Stimulated activated naive B cell treated with anti-CD40 and anti-IgM and Interleukin-4, amounts not matched to agents 10 μg/mL and 1 μg/mL and 100 μg/mL, for 72 hours (primary cell): ENCODE data around the gene UBASH3B.
"Not testable (repeated sequence)": the region's sequence is repeated elsewhere in the genome, so short reads cannot be mapped to it uniquely, and the experiment has no call there.

Source experiments
- ATAC-seq, 2 donors: fragments of 150-1000 bp; cut with Tn5 transposase; replicated peaks; 2 replicates each; pipeline ENCODE4 v1.10.0; 2021; ENCODE audit warnings: moderate library complexity in 1 of 2
- DNase-seq: peaks from one replicate; pipeline ENCODE4 v3.0.0; 2021
- H3K27ac Mint-ChIP-seq: one replicate; pipeline ENCODE4 v1.8.0; 2022; ENCODE audit warnings: mild to moderate bottlenecking, mixed read lengths
- H3K27me3 Mint-ChIP-seq, 2 donors: one replicate each; pipeline ENCODE4 v1.8.0; 2022; ENCODE audit warnings: mixed read lengths in 2 of 2
- H3K36me3 Mint-ChIP-seq, 2 donors: one replicate each; pipeline ENCODE4 v1.8.0; 2022; ENCODE audit warnings: mixed read lengths in 2 of 2, mild to moderate bottlenecking in 1 of 2
- H3K4me1 Mint-ChIP-seq, 2 donors: one replicate each; pipeline ENCODE4 v1.8.0; 2022; ENCODE audit warnings: mixed read lengths in 2 of 2, mild to moderate bottlenecking in 1 of 2
- H3K4me3 Mint-ChIP-seq, 2 donors: one replicate each; pipeline ENCODE4 v1.8.0; 2022; ENCODE audit warnings: mild to moderate bottlenecking in 2 of 2, mixed read lengths in 2 of 2, moderate library complexity in 1 of 2
- H3K9me3 Mint-ChIP-seq, 2 donors: one replicate each; pipeline ENCODE4 v1.8.0; 2022; ENCODE audit warnings: mixed read lengths in 2 of 2, mild to moderate bottlenecking in 1 of 2

Gene UBASH3B, protein sequence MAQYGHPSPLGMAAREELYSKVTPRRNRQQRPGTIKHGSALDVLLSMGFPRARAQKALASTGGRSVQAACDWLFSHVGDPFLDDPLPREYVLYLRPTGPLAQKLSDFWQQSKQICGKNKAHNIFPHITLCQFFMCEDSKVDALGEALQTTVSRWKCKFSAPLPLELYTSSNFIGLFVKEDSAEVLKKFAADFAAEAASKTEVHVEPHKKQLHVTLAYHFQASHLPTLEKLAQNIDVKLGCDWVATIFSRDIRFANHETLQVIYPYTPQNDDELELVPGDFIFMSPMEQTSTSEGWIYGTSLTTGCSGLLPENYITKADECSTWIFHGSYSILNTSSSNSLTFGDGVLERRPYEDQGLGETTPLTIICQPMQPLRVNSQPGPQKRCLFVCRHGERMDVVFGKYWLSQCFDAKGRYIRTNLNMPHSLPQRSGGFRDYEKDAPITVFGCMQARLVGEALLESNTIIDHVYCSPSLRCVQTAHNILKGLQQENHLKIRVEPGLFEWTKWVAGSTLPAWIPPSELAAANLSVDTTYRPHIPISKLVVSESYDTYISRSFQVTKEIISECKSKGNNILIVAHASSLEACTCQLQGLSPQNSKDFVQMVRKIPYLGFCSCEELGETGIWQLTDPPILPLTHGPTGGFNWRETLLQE

GRCh38 chr11:122655527-122656072 is at the start of gene UBASH3B:
UBASH3B (plus strand) TSS chr11:122655722; CDS start chr11:122656050, 328 bp downstream.
- ATAC-seq, result peak; percentile 74 to 77
- peak within 1 kb of the TSS; percentile 94 to 98 for H3K4me3 Mint-ChIP-seq
- H3K27me3 Mint-ChIP-seq, result peaks cover 6 to 17% of the 10 kb centered on the region in 2 donors
- DNase-seq, result peak; percentile 63
- peak within 1 kb of the TSS; percentile 93 for H3K27ac Mint-ChIP-seq
- H3K9me3 Mint-ChIP-seq, result no peaks in the 10 kb centered on the region
- H3K4me1 Mint-ChIP-seq, result peaks cover 20 to 42% of the 10 kb centered on the region in 2 donors
- H3K36me3 Mint-ChIP-seq, result peaks cover 9 to 19% of the 10 kb centered on the region in 2 donors

GRCh38 chr11:122607162-122607561 is 48.4 kb upstream of the UBASH3B start:
- H3K27me3 Mint-ChIP-seq, ATAC-seq, DNase-seq, H3K4me3 Mint-ChIP-seq, H3K27ac Mint-ChIP-seq, H3K4me1 Mint-ChIP-seq, H3K36me3 Mint-ChIP-seq, H3K9me3 Mint-ChIP-seq: not testable (repeated sequence)

DNA sequence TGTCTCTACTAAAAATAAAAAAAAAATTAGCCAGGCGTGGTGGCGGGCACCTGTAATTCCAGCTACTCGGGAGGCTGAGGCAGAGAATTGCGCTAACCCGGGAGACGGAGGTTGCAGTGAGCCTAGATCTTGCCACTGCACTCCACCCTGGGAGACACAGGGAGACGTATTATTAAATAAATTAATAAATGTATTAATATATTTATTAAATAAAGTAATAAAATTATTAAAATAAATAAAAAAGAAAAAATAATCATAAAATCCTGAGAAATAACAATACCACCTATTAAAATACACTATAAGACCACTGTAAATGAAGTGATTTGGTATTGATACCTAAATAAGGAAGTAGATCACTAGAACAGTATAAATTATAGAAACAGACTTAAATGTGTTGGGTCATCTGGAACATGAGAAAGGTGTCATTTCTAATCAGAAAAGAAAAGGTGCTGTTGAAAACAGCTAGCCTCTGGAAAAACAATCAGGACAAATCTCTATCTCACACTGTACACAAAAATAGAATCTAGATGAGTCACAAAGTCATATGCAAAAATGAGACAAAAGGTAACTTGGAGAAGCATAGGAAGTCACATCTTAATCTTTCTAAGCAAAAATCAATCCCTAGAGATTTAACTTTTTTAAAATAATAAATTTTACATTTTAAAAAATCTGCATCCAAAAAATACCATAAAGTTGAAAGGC is 43.2 kb upstream of the UBASH3B start:
- H3K27me3 Mint-ChIP-seq, result peaks cover 7 to 13% of the 10 kb centered on the region in 2 donors
- no peaks in the 10 kb centered on the region for H3K36me3 Mint-ChIP-seq
- H3K4me3 Mint-ChIP-seq, result no peak overlapping the region
- H3K9me3 Mint-ChIP-seq, result no peaks in the 10 kb centered on the region
- H3K27ac Mint-ChIP-seq, result no peak overlapping the region
- no peak for DNase-seq
- peaks cover 0 to 2% of the 10 kb centered on the region in 2 donors for H3K4me1 Mint-ChIP-seq
- no peak for ATAC-seq

- Mint-ChIP-seq H3K27ac (no peak overlapping the region), H3K4me3 (no peak overlapping the region), H3K9me3 (no peaks in the 10 kb centered on the region), H3K27me3 (peaks cover 7 to 13% of the 10 kb centered on the region in 2 donors), H3K36me3 (no peaks in the 10 kb centered on the region), H3K4me1 (peaks cover 0 to 2% of the 10 kb centered on the region in 2 donors)
- DNase-seq, result no peak
- no peak for ATAC-seq
These were observed 38.8 kb upstream of the UBASH3B start for GRCh38 chr11:122616718-122617117.

GRCh38 chr11:122617297-122617696 is 38.2 kb upstream of the UBASH3B start:
- DNase-seq (no peak), ATAC-seq (no peak)
- peaks cover 7 to 13% of the 10 kb centered on the region in 2 donors for H3K27me3 Mint-ChIP-seq
- no peak overlapping the region for H3K27ac Mint-ChIP-seq
- H3K36me3 Mint-ChIP-seq, result no peaks in the 10 kb centered on the region
- H3K4me3 Mint-ChIP-seq, result no peak overlapping the region
- peaks cover 0 to 2% of the 10 kb centered on the region in 2 donors for H3K4me1 Mint-ChIP-seq
- H3K9me3 Mint-ChIP-seq, result no peaks in the 10 kb centered on the region

- no peak overlapping the region for H3K4me3 Mint-ChIP-seq
- H3K27me3 Mint-ChIP-seq, result peaks cover 7 to 13% of the 10 kb centered on the region in 2 donors
- no peak overlapping the region for H3K27ac Mint-ChIP-seq
- no peaks in the 10 kb centered on the region for H3K4me1 Mint-ChIP-seq
- DNase-seq (no peak), ATAC-seq (no peak)
- H3K36me3 Mint-ChIP-seq, result no peaks in the 10 kb centered on the region
- H3K9me3 Mint-ChIP-seq, result no peaks in the 10 kb centered on the region
These were observed 37.6 kb upstream of the UBASH3B start for GRCh38 chr11:122617926-122618325.

DNA sequence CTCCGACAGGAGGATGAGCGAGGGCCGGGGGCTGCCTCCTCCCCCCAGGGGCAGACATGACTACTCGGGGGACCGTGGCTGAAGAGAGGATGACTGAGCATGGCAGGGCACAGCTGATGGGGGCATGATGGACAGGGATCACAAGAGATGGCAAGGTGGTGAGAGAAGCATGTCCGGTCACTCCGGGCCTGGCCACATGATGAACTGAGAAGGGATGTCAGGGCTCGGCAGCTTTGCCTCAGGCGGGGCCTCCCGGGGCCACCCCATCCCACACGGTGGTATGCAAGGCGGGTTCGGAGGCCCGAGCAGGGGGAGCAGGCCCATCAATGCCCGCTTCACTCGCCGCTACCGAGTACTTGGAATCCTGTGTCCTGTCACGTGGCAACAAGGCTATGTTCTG is 36.6 kb upstream of the UBASH3B start:
- H3K4me1 Mint-ChIP-seq, result no peaks in the 10 kb centered on the region
- no peak overlapping the region for H3K4me3 Mint-ChIP-seq
- H3K27ac Mint-ChIP-seq, result no peak overlapping the region
- ATAC-seq (no peak), DNase-seq (no peak)
- no peaks in the 10 kb centered on the region for H3K36me3 Mint-ChIP-seq
- peaks cover 4 to 12% of the 10 kb centered on the region in 2 donors for H3K27me3 Mint-ChIP-seq
- no peaks in the 10 kb centered on the region for H3K9me3 Mint-ChIP-seq

GRCh38 chr11:122619757-122620156 is 35.8 kb upstream of the UBASH3B start:
- Mint-ChIP-seq H3K4me1 (no peaks in the 10 kb centered on the region), H3K36me3 (no peaks in the 10 kb centered on the region)

GRCh38 chr11:122625501-122625900 is 30.0 kb upstream of the UBASH3B start:
- H3K4me1 Mint-ChIP-seq, H3K27ac Mint-ChIP-seq: not testable (repeated sequence)

More at GRCh38 chr11:122619757-122620156, 35.8 kb upstream of the UBASH3B start:
- Mint-ChIP-seq H3K9me3 (no peaks in the 10 kb centered on the region), H3K27ac (no peak overlapping the region), H3K4me3 (no peak overlapping the region), H3K27me3 (peaks cover 5 to 7% of the 10 kb centered on the region in 2 donors)
- DNase-seq (no peak), ATAC-seq (no peak)

GRCh38 chr11:122625976-122626665 is 29.4 kb upstream of the UBASH3B start:
- Mint-ChIP-seq H3K27ac (no peak overlapping the region), H3K27me3 (peaks cover 9 to 11% of the 10 kb centered on the region in 2 donors), H3K4me3 (no peak overlapping the region), H3K4me1 (peaks cover 2 to 7% of the 10 kb centered on the region in 2 donors), H3K9me3 (no peaks in the 10 kb centered on the region), H3K36me3 (no peaks in the 10 kb centered on the region)
- ATAC-seq (no peak), DNase-seq (no peak)

More at GRCh38 chr11:122625501-122625900, 30.0 kb upstream of the UBASH3B start:
- not testable (repeated sequence) for H3K4me3 Mint-ChIP-seq, H3K36me3 Mint-ChIP-seq, H3K9me3 Mint-ChIP-seq, H3K27me3 Mint-ChIP-seq, ATAC-seq, DNase-seq

- no peak overlapping the region for H3K4me3 Mint-ChIP-seq
- no peak overlapping the region for H3K27ac Mint-ChIP-seq
- ATAC-seq, result no peak
- peaks cover 2 to 7% of the 10 kb centered on the region in 2 donors for H3K4me1 Mint-ChIP-seq
- DNase-seq, result no peak
- H3K36me3 Mint-ChIP-seq, result no peaks in the 10 kb centered on the region
- peaks cover 9 to 11% of the 10 kb centered on the region in 2 donors for H3K27me3 Mint-ChIP-seq
- H3K9me3 Mint-ChIP-seq, result no peaks in the 10 kb centered on the region
These were observed 27.8 kb upstream of the UBASH3B start for GRCh38 chr11:122627745-122628144.

- H3K4me3 Mint-ChIP-seq, result no peak overlapping the region
These were observed 26.5 kb upstream of the UBASH3B start for GRCh38 chr11:122628810-122629555.

GRCh38 chr11:122632181-122632824 is 23.2 kb upstream of the UBASH3B start:
- peaks cover 4 to 9% of the 10 kb centered on the region in 2 donors for H3K4me1 Mint-ChIP-seq
- peaks cover 6 to 10% of the 10 kb centered on the region in 2 donors for H3K27me3 Mint-ChIP-seq
- no peak overlapping the region for H3K4me3 Mint-ChIP-seq
- no peak overlapping the region for H3K27ac Mint-ChIP-seq
- no peak for ATAC-seq
- no peaks in the 10 kb centered on the region for H3K36me3 Mint-ChIP-seq
- H3K9me3 Mint-ChIP-seq, result no peaks in the 10 kb centered on the region
- no peak for DNase-seq

More at GRCh38 chr11:122628810-122629555, 26.5 kb upstream of the UBASH3B start:
- no peak overlapping the region for H3K27ac Mint-ChIP-seq
- H3K27me3 Mint-ChIP-seq, result peaks cover 7 to 10% of the 10 kb centered on the region in 2 donors
- no peaks in the 10 kb centered on the region for H3K9me3 Mint-ChIP-seq
- ATAC-seq (peak; percentile 81 to 92), DNase-seq (peak; percentile 47)
- H3K4me1 Mint-ChIP-seq, result peaks cover 4 to 7% of the 10 kb centered on the region in 2 donors
- H3K36me3 Mint-ChIP-seq, result no peaks in the 10 kb centered on the region
